Fibroblast of peridontal ligament (primary cell): ENCODE results near the gene EPRS1.
"Not testable (repeated sequence)": the region's sequence is repeated elsewhere in the genome, so short reads cannot be mapped to it uniquely, and the experiment has no call there.

ENCODE experiments used
- DNase-seq: peaks from one replicate; pipeline ENCODE4 v3.0.0-alpha.2; 2010; ENCODE audit errors: extremely low read depth

EPRS1 gene

DNA sequence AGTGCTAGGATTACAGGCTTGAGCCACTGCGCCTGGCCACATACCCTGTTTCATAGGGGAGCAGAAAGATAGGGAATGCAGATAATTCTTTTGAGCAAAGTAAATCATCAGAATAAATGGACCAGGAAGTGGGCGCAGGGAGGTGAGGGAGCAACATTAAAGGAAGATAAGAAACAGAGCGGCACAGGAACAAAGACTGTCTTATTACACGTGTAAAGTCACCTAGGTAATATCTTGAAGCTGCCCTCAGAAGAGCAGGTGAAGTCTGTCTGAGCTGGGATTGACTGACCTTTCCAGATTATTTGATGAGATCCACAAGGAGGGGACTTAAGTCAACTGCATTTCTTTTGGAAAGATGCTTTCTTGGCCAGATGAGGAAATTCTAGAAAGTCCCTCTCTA is 7.7 kb downstream of the EPRS1 start:
- no peak for DNase-seq

- DNase-seq, result not testable (repeated sequence)
These were observed 8.5 kb downstream of the EPRS1 start for GRCh38 chr1:220037810-220038209.

DNA sequence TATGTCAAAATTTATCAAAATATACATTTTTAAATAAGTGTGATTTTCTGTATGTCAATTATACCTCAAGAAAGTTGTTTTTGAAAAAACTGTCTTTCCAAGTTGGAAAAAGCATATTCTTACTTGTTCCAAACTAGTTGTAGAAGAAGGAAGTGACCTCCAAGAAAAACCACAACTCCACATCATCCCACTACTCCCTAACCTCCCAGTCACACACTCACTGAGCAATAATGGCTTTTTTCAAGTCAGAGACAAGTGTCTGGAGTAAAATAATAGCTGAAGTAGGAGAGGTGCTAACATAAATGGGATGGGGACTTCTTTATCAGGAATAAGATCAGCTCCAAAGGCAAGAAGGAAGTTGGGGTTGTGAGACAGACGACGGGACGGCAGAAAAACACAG is 13.4 kb downstream of the EPRS1 start:
- DNase-seq, result no peak

DNA sequence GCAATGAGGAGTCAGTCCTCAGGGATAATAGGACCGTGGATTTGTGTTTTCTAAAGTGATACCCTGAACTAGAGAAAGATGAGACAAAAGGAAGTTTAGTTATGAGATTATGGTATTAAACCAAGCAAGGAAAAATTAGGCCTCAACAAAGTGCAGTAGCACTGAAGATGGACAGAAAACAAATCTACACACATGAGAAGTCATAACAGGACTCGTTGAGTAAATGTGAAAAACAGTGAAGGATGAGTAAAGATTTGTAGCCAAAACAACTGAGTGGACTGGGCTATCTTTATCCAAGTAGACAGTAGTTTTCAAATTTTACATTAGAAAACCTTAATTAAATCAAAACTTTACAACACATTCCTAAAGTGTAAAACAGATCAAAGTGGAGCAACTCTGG is 15.0 kb downstream of the EPRS1 start:
- DNase-seq, result no peak

- peak; percentile 10 for DNase-seq
These were observed 17.9 kb downstream of the EPRS1 start for GRCh38 chr1:220028346-220028895.

DNA sequence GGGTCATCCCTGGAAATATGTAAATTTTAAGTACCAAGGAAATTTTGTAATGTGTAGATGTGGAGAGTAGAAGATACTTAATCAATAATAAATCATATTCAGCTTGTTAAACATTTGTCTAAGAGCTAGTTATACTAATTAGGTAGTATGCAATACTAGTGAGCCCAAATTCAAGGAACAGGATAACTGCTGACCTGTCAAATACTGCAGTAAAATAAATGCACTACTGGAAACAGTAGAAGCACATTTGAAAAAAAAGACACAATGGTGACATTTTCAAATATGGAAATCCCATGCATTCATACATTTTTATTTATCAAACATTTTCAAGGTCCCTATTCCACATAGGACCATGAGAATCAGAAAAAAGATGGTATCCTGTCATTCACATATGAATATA is 27.2 kb downstream of the EPRS1 start:
- DNase-seq, result no peak

GRCh38 chr1:220013497-220013896 is 32.8 kb downstream of the EPRS1 start:
- peak; percentile 45 for DNase-seq

DNA sequence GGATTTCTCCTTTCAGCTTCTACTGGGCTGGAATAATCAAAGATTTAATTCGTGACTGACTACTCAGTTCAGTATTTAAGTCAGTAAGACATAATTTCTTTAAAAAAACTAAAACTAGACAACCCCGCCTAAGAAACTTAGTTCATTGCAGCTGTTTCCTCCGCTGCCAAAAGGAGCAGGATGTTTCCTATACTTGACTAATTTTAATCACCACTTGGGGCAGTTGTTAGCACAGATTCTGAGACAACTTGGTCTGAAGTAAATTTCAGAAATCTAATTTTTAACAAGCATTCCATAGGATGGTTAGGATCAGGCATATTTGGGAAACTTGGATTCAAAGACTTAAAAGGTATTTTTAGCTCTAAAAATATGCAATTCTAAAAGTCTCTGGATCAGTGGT is 34.0 kb downstream of the EPRS1 start:
- DNase-seq, result peak; percentile 63

- DNase-seq, result no peak
These were observed 34.7 kb downstream of the EPRS1 start for GRCh38 chr1:220011620-220012019.

DNA sequence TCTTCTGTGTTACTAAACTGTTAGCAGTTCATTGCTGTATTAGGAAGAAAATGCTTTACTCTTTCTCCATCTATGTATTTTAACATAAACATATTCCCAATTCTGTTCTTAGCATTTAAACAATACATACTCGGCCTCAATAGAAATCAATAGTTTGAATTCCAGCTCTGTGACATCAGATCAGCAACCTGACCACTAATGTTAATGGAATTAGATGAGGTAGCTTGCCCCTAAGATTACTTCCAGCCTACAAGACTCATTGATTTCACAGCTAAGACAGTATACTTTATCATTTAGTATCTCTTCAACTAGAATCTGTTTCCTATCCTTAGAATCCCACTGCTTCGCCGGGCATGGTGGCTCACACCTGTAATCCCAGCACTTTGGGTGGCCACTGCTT is 38.9 kb downstream of the EPRS1 start:
- DNase-seq, result no peak

GRCh38 chr1:220005489-220005888 is 40.8 kb downstream of the EPRS1 start:
- DNase-seq, result no peak

DNA sequence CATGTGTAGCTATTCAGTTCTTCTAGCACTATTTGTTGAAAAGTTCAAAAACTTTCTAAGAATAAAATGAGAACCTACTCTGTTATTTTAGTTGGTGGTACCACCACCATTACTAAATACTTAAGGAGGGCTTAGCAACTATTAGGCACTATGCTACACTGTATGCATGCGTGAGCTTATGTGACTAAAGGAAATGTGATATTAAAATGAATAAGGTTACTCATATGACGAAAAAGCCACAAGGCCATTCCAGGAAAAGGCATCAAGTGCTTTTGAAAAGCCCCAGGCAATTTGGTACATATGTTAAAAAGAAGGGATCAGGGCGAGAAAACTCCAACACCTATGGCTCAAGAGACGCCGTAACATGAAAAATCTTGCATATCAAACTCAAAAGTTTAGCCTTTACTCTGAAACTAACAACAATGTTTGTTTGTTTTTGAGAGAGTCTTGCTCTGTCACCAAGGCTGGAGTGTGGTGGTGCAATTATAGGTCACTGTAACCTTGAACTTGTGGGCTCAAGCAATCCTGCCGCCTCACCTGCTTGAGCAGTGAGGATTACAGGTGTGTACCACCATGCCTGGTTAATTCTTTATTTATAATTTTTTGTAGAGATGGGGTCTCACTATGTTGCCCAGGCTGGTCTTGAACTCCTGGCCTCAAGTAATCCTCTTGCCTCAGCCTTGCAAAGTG is 42.5 kb downstream of the EPRS1 start:
- DNase-seq, result no peak

GRCh38 chr1:220003015-220003414 is 43.3 kb downstream of the EPRS1 start:
- DNase-seq, result no peak

- DNase-seq, result no peak
These were observed 45.2 kb downstream of the EPRS1 start for GRCh38 chr1:220001095-220001501.

DNA sequence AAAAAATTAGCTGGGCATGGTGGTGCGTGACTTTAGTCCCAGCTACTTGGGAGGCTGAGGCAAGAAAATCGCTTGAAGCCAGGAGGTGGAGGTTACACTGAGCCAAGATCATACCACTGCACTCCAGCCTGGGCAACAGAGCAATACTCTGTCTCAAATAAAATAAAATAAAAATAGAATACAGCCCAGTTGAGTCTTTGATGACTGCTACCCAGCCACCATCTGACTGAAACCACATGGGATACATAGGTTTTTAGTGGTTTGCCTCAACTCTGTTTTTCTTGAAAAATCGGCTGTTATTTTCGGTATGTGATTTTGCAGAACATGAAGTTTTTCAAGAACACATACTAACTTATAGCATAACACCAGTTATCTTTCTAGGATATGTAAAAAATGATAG is 46.5 kb downstream of the EPRS1 start:
- no peak for DNase-seq
